Measurements from ENCODE around the gene SCAP.

The SCAP gene

DNA sequence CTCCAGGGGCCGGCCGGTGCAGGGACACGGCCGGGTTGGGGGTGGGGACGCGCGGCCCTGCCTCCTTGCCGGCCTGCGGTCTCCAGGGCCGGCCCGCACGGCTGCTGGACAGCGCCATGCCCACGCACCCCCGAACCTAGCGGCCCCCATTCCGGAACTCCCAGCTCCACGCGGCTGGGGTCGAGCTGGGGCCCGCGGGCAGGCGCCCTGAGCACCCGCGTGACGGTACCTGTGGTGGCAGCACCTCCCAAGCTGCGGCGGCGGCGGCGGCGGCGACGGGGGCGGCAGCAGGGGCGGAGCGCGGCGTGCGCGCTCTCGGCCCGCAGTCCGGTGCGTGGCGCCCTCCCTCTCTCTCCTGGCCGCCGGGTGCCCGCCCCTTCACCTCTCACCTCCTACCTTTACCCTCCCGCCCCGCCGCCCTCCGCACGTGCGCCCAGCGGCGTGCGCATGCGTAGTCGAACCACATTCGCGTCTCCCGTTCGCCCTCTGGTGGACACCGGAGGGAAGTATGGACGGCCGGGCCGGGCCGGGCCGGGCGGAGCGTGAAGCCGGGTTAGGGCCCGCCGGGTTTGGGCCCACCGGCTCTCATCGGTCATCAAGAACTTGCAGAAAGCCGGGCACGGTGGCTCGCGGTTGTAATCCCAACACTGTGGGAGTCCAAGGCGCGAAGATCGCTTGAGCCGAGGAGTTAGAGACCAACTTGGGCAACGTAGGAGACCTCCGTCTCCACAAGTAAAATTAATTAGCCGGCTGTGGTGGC is at the start of gene SCAP:
Gene SCAP (minus strand): TSS at position 372 of the 760 bp plus-strand sequence. CDS start 32,948 bp downstream, outside the sequence.
- DNase-seq (ENCODE audit: extremely low read depth, insufficient read length) = peak; percentile 93
- Histone ChIP-seq H3K4me3 (replicated peaks; ENCODE audit: low read depth, low read length) (peak within 1 kb of the TSS; percentile 89), H3K27me3 (replicated peaks; ENCODE audit: control insufficient read depth, insufficient read depth, low read length) (no peaks in the 10 kb centered on the region), H3K36me3 (ENCODE audit: control insufficient read depth, insufficient read depth, low read length) (no peaks in the 10 kb centered on the region)
- TF ChIP-seq, protein P1, sequence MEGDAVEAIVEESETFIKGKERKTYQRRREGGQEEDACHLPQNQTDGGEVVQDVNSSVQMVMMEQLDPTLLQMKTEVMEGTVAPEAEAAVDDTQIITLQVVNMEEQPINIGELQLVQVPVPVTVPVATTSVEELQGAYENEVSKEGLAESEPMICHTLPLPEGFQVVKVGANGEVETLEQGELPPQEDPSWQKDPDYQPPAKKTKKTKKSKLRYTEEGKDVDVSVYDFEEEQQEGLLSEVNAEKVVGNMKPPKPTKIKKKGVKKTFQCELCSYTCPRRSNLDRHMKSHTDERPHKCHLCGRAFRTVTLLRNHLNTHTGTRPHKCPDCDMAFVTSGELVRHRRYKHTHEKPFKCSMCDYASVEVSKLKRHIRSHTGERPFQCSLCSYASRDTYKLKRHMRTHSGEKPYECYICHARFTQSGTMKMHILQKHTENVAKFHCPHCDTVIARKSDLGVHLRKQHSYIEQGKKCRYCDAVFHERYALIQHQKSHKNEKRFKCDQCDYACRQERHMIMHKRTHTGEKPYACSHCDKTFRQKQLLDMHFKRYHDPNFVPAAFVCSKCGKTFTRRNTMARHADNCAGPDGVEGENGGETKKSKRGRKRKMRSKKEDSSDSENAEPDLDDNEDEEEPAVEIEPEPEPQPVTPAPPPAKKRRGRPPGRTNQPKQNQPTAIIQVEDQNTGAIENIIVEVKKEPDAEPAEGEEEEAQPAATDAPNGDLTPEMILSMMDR (IDR thresholded peaks at IDR 0.05; ENCODE audit: insufficient read depth, low read length, poor library complexity, severe bottlenecking) = peak; percentile 90

DNA sequence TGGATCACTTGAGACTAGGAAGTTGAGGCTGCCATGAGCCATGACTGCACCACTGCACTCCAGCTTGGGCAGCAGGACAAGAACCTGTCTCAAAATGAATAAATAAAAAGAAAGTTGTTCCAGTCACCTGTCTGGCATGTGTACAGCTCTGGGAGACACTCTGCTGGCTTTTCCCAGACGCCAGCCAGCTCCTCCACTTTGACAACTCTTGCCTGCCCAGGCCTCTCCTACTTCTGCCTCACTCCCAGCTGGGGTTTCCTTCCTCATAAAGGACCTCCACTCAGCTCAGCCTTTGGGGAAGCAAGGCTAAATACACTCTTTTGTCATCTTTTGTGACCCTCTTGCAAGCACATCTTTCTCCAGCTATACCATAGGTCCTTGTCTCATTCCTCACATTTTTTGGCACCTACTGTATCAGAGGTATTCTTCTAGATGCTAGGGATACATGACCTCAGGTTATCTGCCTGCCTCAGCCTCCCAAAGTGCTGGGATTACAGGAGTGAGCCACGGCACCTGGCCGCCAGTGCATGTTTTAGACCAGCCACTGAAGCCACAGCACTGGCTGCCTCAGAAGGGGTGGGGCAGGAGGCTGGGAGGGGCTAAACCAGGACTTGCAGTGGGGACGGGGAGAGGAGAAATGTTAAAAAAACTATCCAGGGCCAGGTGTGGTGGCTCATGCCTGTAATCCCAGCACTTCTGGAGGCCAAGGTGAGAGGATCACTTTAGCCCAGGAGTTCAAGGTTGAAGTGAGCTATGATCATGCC is 47.8 kb upstream of the SCAP start:
- TF ChIP-seq, protein P1 (IDR thresholded peaks at IDR 0.05; ENCODE audit: insufficient read depth, low read length, poor library complexity, severe bottlenecking) = no peak
- no peaks in the 10 kb centered on the region for H3K27me3 ChIP-seq (replicated peaks; ENCODE audit: control insufficient read depth, insufficient read depth, low read length)
- no peaks in the 10 kb centered on the region for H3K36me3 ChIP-seq (ENCODE audit: control insufficient read depth, insufficient read depth, low read length)
- DNase-seq (ENCODE audit: extremely low read depth, insufficient read length) = no peak
- H3K4me3 ChIP-seq (replicated peaks; ENCODE audit: low read depth, low read length) = no peak overlapping the region

DNA sequence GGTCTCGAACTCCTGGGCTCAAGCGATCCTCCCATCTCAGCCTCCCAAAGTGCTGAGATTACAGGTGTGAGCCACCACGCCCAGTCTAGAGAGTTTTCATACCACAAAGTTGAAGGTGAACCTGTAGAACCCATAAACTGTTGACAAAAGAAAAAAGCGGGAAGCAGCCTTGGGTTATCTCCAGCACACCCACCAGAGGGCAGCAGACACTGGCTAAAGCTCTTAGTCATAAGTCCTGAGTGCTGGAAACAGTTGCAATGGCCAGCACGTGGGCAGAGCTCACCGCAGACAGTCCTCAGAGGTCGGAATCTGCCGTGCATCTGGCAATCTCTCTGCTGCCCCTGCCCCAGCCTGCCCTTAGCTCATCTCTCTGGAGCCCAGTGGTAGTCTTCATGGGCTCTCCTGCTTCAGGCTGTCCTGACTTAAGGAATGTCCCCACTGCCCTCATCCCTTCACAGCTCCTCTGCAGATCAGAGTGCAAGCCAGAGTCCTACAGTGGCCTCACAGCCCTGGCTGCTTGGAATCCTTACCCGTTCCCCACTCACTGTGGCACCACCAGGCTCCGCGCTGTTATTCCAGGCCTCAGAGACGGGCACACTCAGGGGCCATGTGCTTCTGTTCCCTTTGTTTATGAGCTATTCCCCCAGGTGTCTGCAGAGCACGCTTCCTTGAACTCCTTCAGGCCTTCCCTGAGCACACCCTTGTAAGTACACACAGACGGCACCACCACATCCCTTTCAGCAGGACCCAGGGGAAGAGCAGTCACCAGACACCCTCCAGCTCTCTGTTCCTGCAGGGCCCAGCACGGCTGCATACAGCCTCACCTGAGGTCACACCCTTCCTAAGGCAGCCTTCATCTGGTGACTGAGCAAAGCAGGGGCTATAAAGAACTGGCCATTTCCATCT is 46.6 kb upstream of the SCAP start:
- H3K27me3 ChIP-seq (replicated peaks; ENCODE audit: control insufficient read depth, insufficient read depth, low read length) = no peaks in the 10 kb centered on the region
- DNase-seq (ENCODE audit: extremely low read depth, insufficient read length) = peak; percentile 78
- H3K4me3 ChIP-seq (replicated peaks; ENCODE audit: low read depth, low read length) = no peak overlapping the region
- H3K36me3 ChIP-seq (ENCODE audit: control insufficient read depth, insufficient read depth, low read length) = no peaks in the 10 kb centered on the region
- TF ChIP-seq, protein P1 (IDR thresholded peaks at IDR 0.05; ENCODE audit: insufficient read depth, low read length, poor library complexity, severe bottlenecking) = peak; percentile 81

DNA sequence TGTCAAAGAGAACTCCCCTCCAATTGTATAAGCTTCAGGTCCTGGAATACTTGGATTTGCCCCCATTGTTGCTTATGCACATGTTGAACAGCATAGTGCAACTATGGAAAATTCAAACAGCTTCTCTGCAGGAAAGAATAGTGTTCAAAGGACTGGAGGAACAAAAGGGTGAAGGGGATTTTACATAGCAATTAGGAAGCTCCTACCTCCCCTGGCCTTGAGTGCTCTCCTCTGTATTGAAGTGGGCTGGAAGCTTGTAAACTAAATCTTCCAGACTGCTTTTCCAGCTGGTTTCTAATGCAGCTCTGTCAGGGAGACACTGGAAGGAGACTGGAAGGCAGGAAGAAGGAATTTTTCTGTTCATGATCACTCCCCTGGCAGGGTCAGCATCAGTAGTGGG is 45.0 kb upstream of the SCAP start:
- Histone ChIP-seq H3K27me3 (replicated peaks; ENCODE audit: control insufficient read depth, insufficient read depth, low read length) (no peaks in the 10 kb centered on the region), H3K4me3 (replicated peaks; ENCODE audit: low read depth, low read length) (no peak overlapping the region), H3K36me3 (ENCODE audit: control insufficient read depth, insufficient read depth, low read length) (no peaks in the 10 kb centered on the region)
- DNase-seq (ENCODE audit: extremely low read depth, insufficient read length) = no peak
- TF ChIP-seq, protein P1 (IDR thresholded peaks at IDR 0.05; ENCODE audit: insufficient read depth, low read length, poor library complexity, severe bottlenecking) = no peak

DNA sequence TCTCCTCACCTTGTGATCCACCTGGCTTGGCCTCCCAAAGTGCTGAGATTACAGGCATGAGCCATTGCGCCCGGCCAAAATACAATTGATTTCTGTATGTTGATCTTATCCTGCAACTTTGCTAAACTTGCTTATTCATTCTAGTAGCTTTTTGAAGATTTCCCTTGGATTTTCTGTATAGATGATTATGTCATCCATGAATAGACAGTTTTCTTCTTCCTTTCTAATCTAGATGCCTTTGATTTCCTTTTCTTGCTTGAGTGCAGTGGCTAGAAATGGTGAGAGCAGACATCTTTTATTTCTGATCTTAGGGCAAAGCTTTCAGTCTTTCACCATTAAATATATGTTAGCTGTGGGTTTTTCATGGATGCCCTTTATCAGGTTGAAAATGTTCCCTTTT is 42.2 kb upstream of the SCAP start:
- no peak for DNase-seq (ENCODE audit: extremely low read depth, insufficient read length)
- H3K4me3 ChIP-seq (replicated peaks; ENCODE audit: low read depth, low read length) = no peak overlapping the region
- TF ChIP-seq, protein P1 (IDR thresholded peaks at IDR 0.05; ENCODE audit: insufficient read depth, low read length, poor library complexity, severe bottlenecking) = no peak
- no peaks in the 10 kb centered on the region for H3K27me3 ChIP-seq (replicated peaks; ENCODE audit: control insufficient read depth, insufficient read depth, low read length)
- no peaks in the 10 kb centered on the region for H3K36me3 ChIP-seq (ENCODE audit: control insufficient read depth, insufficient read depth, low read length)

All from GM06990 (cell line).